Germinal center (tissue), 1 donor: Measurements from ENCODE around the gene AKAP13.

Source experiments
- DNase-seq: peaks from one replicate; pipeline ENCODE4 v3.0.0; 2012; ENCODE audit warnings: mixed read lengths, low spot score

Gene AKAP13

DNA sequence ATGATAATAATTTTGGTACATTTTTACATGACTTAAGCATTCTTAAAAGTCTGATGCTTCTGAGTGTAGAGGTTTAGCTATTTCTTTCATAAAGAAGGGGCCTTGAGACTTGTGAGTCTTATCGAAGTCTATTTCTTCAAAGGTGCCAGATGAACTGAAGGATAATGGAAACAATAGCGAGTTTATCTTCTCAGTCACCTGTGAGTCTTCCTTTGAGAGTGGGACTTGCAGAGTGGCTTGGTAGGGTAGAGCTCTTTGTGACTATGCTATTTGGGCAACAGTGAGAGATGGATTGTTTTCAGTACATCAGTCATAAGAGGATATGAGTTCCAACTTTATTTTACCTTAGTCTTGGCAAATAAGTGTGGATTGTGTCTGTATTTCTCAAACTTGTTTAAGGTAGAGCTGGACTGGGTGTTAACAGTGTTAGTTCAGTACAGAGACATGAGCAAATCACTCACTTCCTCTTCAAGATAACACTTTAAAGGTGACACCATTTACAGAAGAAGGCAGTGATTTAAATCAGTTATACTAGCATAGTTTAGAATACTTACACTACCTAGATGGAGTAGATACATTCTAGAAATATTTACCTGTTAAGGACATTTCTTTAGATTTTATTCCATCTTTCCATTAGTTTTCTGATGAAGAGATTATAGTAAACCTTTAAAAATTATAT lies 3.2 kb downstream of the AKAP13 start:
- no peak for DNase-seq

- no peak for DNase-seq
Measured at GRCh38 chr15:85386261-85386660, 5.9 kb downstream of the AKAP13 start.

GRCh38 chr15:85388566-85389305 lies 8.3 kb downstream of the AKAP13 start:
- DNase-seq = no peak

- no peak for DNase-seq
Measured at GRCh38 chr15:85389306-85389650, 8.9 kb downstream of the AKAP13 start.

DNA sequence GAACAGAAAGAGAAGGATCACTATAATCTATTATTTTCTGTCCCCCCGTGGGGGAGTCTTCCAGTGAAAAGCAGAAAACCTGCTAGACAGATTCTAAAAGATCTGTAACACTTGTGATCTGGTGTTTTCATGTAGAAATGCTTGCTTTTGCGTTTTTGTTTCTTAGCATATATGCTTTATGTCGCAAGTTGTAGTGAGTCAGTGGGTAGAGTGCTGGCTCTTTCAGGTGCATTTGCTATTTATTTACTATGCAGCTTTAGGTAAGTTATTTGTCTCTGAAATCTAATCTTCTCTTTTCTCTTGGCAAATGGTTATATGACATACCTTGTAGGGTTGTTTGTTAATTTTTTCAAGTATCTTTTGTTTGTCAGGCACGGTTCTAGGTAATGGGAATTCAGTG lies 9.4 kb downstream of the AKAP13 start:
- DNase-seq = no peak

DNA sequence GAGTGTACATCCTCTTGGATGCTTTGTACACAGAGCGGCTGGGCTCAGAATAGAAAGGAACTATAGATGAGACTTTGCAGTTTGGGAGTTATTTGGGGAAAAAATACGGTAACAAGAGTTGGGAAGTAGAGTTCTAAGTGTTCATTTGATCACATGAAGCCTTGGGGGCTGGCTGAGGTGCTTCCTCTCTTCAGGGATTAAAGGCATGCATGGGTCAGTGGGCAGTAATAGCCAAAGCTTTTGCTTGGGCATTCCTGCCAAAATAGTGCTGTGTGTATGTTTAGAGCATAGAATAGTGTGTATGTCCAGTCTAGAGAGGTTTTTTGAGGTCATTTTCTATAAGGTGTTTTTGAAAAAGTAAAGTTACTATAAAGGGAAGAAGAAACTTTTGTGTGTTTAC lies 12.8 kb downstream of the AKAP13 start:
- DNase-seq = no peak

DNA sequence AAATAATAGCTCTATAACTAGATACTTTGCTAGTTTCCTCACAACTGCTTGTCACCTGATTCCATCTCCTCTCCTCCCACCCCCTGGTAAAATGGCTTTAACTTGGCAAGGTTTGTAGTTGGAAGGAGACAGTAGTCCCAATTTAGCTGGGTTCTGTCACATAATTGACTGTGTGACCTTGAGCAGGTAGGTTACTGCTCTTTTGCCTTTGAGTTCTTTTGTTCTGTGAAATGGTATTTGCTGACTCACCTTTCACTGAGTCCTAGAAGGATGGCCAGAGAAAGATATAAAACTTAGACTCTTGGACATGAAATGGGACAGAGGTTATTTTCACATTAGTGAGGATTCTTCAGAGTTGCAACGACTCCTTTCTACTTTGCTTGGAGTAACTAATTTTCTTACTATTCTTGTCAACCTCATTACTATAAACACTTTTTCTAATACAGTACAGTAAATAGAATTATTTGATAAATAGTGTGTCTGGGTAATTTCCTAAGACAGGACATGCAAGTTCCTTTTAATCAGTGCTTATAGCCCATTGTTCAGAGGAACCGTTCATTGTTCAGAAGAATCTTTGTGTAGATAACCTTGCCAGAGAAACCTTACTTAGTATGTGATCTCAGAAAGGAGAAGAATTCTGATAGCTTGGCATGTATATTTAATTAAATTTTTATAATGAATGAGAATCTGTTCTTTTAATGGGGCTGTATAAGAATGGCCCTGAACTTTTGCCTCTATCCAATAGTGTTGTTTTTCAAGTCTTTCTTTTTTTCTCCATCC lies 14.3 kb downstream of the AKAP13 start:
- DNase-seq = no peak

DNA sequence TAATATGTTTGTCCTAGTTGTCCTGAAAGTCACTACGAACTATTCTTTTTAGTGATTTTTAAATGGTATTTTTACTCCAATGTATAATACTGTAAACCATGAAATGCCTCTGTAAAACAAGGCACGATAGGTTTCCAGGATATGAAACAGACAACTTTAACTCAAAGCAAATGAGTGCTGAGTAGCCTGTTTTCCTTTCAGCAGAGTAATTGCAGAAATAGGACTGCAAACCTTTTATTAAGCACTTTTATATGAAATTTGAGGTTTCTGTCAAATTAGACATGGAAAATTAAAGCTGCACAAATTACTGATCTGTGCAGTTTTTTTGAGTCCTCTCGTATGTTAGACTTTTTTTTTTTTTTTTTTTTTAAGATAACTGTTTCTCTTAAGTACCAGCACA lies 16.2 kb downstream of the AKAP13 start:
- DNase-seq = no peak

DNA sequence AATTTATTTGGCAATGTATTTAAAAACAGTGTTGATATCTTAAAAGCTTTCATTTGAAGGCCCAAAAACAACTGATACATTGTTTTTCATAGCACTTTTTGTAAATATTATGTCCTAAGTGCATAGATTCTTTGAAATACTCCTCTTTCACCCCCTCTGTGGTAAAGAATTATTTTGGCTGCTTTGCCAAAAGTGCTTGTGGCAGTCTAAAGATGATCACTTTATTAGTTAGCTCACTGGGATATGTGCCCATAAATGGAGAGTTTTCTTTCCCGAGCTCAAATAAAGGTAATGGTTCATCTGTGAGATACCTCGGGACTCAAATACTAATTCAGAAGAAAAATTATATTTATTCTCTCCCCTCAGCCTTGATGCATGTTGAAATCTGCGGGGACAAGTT lies 16.7 kb downstream of the AKAP13 start:
- no peak for DNase-seq

GRCh38 chr15:85397926-85398325 lies 17.5 kb downstream of the AKAP13 start:
- no peak for DNase-seq

GRCh38 chr15:85398822-85399221 lies 18.4 kb downstream of the AKAP13 start:
- DNase-seq = no peak

DNA sequence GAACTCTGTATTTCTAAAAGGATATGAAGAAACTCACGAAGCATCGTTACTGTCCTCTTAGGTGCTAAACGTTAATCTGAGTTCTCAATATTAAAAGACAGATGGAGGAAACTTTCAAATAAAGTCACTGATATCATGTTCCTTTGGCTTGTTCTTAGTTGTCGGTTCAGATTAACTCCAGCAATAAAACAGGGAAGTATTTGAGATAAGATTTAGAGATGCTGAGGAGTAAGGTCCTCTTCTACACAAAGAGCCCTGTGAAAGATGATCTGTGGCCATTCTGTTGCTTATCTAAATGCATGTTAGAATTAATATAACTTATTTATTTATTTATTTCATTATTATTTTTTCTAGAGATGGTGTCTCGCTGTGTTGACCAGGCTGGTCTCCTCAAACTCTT lies 19.2 kb downstream of the AKAP13 start:
- DNase-seq = no peak

GRCh38 chr15:85400606-85401005 lies 20.2 kb downstream of the AKAP13 start:
- DNase-seq = no peak

GRCh38 chr15:85401108-85401774 lies 20.8 kb downstream of the AKAP13 start:
- no peak for DNase-seq

GRCh38 chr15:85402195-85402881 lies 21.9 kb downstream of the AKAP13 start:
- no peak for DNase-seq

DNA sequence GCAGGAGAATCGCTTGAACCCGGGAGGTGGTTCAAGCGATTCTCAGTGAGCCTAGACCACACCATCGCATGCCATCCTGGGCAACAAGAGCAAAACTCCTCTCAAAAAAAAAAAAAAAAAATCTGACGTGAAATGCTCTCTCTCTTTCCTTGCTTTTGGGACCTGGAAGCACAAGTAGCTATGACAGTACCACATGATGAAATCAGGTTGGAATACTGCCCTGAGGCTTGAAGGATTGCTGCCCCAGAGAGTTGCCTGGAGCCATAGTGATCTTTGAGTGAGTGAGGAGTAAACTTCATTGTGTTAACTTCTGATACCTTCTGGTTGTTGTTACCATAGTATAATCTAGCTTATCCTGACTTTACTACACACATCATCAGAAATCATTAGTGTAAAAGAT lies 23.3 kb downstream of the AKAP13 start:
- DNase-seq = no peak

GRCh38 chr15:85404176-85404917 lies 23.9 kb downstream of the AKAP13 start:
- peak; percentile 65 for DNase-seq

DNA sequence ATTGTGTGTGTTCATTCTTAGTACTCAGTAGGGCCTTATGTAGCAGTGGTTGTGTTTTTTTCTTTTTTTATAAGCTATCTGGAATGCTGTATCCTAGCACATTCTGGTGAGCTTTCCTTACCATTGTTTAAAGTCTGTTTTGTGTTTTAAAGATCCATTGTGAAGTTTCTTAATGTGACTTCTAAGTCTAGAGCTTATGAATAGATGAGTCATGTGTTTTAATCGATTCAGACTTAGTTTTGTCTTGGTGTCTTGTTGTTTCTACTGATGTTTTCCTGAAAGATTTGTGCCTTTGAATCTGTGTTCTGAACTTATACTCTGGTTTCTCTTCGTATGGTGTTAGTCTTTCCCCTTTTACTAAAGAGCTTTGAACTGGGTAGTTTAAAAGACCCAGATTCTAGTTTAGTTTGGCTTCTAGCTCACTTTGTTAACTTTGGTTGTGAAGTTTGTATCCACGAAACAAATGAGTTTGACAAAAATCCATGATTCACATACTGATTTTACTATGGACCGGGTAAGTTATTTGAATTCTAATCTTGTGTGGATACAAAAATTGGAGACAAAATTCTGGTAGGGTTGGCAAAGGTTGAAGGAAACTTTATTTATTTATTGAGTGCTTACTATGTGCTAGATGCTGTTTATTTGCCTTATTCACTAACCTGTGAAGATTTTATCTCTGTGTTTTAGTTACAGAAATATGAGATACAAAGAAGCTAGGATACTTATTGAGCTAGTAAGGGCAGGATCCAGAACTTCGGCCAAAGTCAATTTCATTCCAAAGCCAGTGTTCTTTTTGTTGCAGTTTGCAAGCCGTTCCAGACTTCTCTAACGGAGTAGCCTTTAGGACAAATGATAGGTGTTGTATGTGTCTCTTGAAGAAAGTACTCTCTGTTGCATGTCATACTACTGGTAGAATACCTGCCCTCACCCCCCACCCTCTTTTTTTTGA lies 24.8 kb downstream of the AKAP13 start:
- no peak for DNase-seq

GRCh38 chr15:85406916-85407315 lies 26.5 kb downstream of the AKAP13 start:
- no peak for DNase-seq
